ENCODE data around the gene MROH7.

The MROH7 gene

GRCh38 chr1:54701066-54701465, 59.5 kb downstream of the MROH7 start:
- no peak for DNase-seq

DNA sequence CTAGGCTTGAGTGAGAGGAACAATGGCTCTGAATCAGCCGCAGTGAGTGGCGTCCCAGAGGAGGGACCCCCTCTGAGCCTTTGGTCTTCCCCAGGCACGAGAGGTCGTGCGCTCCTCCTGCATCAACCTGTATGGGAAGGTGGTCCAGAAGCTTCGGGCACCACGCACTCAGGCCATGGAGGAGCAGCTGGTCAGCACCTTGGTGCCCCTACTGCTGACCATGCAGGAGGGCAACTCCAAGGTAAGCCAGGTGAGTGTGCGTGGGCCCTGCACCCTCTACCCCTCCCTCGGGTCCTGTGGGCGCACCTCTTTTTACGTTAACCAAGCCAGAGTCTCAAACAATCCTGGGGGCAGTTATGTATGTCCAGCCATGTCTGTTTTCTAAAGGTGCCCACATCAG, 60.4 kb downstream of the MROH7 start:
- no peak for DNase-seq

DNA sequence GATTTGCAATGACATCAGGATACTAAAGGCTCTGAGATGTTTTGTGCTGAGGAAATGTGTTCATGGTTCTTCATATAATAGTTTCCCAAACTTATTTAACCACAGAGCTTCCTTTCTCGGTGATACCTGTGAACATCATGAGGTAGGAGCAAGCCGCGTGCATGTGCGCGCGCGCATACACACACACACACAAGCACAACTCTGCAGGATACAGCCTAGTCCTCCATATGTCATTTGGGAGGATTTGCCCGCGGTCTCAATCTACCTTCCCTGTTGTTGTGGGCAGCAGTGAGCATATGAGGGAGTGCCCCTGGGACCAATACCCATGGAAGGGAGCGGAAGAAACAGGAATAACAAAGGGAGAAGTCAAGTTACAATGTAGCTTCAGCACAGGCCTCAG, 61.9 kb downstream of the MROH7 start:
- no peak for DNase-seq

- DNase-seq = no peak
These were observed 63.6 kb downstream of the MROH7 start for GRCh38 chr1:54705153-54705552.

- no peak for DNase-seq
These were observed 64.8 kb downstream of the MROH7 start for GRCh38 chr1:54706419-54706818.

- no peak for DNase-seq
These were observed 66.8 kb downstream of the MROH7 start for GRCh38 chr1:54708385-54708784.

- DNase-seq = no peak
These were observed 68.1 kb downstream of the MROH7 start for GRCh38 chr1:54709547-54710292.

GRCh38 chr1:54710434-54710833, 68.8 kb downstream of the MROH7 start:
- DNase-seq = no peak

DNA sequence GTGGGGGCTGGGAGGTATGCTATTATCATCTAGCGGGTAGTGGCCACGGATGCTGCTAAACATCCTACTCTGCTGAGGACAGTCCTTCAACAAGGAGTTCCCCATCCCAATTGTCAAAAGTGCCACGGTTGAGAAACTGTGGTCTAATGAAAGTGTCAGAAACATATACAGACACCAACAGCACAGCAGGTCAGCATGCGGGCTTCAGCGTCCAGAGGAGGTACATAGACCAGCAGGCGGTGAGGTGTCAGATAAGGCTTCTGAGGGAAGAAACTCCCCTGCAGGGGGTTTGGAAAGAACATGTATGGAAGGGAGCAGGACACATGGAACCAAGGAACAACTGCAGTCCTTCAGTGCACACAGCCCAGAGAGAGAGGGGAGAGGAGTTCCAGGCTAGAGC, 69.3 kb downstream of the MROH7 start:
- DNase-seq = no peak

DNA sequence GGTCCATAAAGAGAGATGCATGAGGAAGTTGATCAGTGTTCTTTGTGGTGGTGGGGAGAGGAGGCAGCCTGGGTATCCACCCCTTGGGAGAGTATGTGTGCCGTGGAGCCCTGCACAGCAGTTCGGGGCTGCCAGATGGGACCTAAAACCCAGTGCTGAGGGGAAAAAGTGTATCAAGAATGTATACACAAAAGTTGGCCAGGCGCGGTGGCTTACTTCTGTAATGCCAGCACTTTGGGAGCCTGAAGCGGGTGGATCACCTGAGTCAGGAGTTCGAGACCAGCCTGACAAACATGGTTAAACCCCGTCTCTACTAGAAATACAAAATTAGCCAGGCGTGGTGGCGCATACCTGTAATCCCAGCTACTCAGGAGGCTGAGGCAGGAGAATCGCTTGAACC, 70.0 kb downstream of the MROH7 start:
- no peak for DNase-seq

DNA sequence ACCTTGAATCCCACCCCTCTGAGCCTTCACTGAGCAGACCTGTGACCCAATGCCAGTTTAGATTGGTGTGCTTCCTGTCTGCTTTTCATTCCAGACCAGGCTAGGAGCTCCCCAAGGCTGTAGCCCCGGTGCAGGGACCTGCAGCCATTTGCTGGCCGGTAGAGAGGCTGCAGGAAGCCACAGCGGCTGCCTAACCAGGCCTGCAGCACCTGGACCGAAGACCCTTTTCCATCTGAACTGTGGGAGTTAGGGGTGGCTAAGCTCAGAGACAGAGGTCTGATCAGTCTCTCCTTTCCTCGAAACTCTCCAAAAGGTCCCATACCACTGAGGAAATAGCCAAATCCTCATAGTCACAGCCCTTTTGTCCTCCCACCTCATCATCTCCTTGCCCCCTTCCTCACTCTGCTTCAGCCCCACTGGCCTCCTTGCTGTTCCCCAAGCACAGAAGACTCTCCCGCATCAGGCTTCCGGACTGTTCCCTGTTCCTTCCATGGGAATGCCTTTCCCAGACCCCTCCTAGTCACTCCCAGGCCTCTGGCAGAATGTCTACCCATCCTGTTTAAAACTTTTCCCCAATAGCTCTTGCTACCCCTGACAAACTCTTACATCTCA, 73.4 kb downstream of the MROH7 start:
- DNase-seq = no peak

- peak; percentile 92 for DNase-seq
These were observed 74.1 kb downstream of the MROH7 start, which contains the start of gene TTC4 for GRCh38 chr1:54715493-54716298. TTC4 (plus strand) TSS chr1:54715861; CDS start chr1:54715909, 48 bp downstream.

- no peak for DNase-seq
These were observed 74.9 kb downstream of the MROH7 start for GRCh38 chr1:54716299-54717047.

- no peak for DNase-seq
These were observed 80.1 kb downstream of the MROH7 start for GRCh38 chr1:54721719-54722118.

GRCh38 chr1:54723985-54724384, 82.4 kb downstream of the MROH7 start:
- DNase-seq = no peak

- no peak for DNase-seq
These were observed 83.2 kb downstream of the MROH7 start for GRCh38 chr1:54724771-54725170.

- DNase-seq = no peak
These were observed 86.4 kb downstream of the MROH7 start for GRCh38 chr1:54728027-54728426.

- DNase-seq = no peak
These were observed 95.1 kb downstream of the MROH7 start for GRCh38 chr1:54736685-54737084.

DNA sequence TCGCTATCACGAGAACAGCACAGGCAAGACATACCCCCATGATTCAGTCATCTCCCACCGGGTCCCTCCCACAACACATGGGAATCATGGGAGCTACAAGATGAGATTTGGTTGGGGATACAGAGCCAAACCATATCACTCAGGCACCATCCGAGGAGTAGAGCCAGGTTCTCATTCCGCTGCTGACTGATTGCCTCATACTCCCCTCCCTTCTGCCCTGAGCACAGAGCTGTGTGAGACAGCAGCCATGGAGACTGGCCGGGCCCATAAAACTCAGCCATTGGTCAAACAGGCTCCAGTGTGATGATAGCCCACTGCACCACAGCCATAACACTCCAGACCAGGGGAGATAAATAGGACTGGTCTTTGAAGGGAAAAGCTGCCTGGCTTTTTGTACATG, 96.7 kb downstream of the MROH7 start:
- no peak for DNase-seq

- no peak for DNase-seq
These were observed 99.9 kb downstream of the MROH7 start for GRCh38 chr1:54741531-54741930.

DNA sequence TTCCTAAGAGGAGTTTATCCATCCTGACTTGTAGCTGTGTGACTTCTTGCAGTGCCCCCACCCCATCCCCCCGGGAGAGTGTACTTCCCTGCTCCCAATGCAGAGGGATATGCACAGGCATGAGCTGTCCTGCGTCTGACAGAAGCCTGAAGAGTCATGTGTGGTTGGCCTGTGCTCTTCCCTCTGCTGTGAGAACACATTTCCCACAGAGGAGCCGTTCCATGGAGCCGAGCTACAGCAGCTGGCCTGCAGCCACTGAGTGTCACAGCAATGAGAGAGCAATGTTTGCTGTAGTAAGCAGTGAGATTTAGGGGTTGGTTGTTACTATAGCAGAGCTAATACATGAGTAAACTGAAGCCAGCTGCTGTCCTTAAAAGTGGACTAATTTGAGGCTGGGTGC, 100.7 kb downstream of the MROH7 start:
- no peak for DNase-seq

GRCh38 chr1:54743416-54744226, 102.0 kb downstream of the MROH7 start:
- no peak for DNase-seq
